Mononuclear cell (primary cell): ENCODE measurements around the gene BAG2. TPM values are rescaled to one million over a fixed set of nuclear protein-coding genes. Genes with fewer than 3 reads are reported as not detected.

Experiments
- H3K27me3 ChIP-seq: 2 replicates; pipeline ENCODE4 v1.6.0; 2011; ENCODE audit warnings: low read length, control low read depth; ENCODE audit not compliant: insufficient read depth
- H3K4me1 ChIP-seq: 2 replicates; pipeline ENCODE4 v1.5.1; 2011; ENCODE audit warnings: mild to moderate bottlenecking, low read length, control low read depth; ENCODE audit not compliant: insufficient read depth
- H3K4me3 ChIP-seq: 2 replicates; pipeline ENCODE4 v1.5.1; 2011; ENCODE audit warnings: mild to moderate bottlenecking, low read length, moderate library complexity
- H3K9me3 ChIP-seq: 2 replicates; pipeline ENCODE4 v1.5.1; 2011; ENCODE audit warnings: low read depth, mild to moderate bottlenecking, control low read depth, low read length
- total RNA-seq: library from RNA; depleted of rRNA; stranded (reverse); fragments of >200 nt; gene quantifications from one replicate; pipeline ENCODE4 v1.2.3, GENCODE V29; 2012

BAG2 gene
- total RNA-seq, 1 donor, result 4.6 TPM

DNA sequence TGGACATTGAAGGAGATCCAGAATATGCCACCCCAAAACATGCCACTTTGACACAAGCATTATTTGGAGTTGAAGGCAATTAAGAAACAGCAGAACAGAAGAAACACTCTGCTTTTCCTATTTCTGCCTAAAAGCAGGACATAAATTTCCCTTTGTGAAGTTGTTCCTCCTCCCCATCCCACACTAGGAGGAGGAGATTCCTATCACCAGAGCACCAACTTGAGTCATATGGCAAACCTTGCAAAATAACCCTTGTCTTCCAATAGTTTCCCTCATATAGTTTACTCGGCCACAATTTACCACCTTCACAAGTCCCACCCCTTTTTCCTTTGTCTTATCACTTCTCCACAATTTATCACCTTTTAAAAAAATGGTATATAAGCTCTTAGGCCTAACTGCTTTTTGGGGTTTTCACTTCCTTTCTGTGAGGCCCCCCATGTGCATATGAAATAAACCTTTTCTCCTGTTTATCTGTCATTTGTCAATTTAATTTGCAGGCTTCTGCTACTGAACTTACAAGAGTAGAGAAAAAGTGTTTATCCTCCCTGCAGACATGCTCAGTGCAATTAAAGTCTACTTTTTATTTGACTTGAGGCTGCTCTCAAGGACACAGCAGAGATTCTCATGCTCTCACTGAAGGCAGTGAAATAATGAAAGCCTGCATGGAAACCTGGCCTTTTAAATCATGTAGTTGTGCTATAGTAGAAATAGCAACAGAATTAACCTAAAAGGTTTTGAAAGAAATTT, 52.8 kb downstream of the BAG2 start:
- Histone ChIP-seq H3K9me3 (no peaks in the 10 kb centered on the region), H3K27me3 (peaks cover 13% of the 10 kb centered on the region), H3K4me1 (peaks cover 15% of the 10 kb centered on the region)

DNA sequence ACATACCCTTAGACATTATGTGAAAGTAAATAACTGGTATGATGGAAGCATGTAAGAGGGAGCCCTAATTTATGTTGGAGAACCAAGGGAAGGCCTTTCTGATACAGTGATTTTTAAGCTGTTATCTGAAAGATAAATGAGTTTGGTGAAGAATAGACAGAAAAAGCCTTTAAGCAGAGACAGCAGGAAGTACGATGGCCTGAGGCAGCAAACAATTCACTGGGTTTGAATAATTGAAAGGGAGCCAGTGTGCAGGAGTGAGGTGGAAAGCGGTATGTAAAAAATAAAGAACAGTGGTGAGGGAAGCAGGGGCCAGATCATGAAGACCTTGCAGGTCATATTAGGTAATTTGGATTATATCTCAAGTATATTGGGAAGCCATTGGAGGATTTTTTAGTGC, 54.1 kb downstream of the BAG2 start:
- Histone ChIP-seq H3K27me3 (peaks cover 13% of the 10 kb centered on the region), H3K9me3 (no peaks in the 10 kb centered on the region), H3K4me1 (peaks cover 13% of the 10 kb centered on the region), H3K4me3 (no peak overlapping the region)

More for the DNA sequence above, 52.8 kb downstream of the BAG2 start:
- H3K4me3 ChIP-seq, result no peak overlapping the region

Other genes with a start within 250 kb of the BAG2 start
- 1.0 TPM for gene BEND6, start 217.2 kb upstream of the BAG2 start, total RNA-seq
- gene KIAA1586, start 125.6 kb upstream of the BAG2 start, total RNA-seq, result 15.0 TPM
- 240 TPM for gene ZNF451, start 82.1 kb upstream of the BAG2 start, total RNA-seq
- gene RAB23, start 50.0 kb downstream of the BAG2 start, total RNA-seq, result 1.0 TPM
- gene PRIM2, start 145.3 kb downstream of the BAG2 start, total RNA-seq, result 11.3 TPM